K562 (cell line): ENCODE measurements around the gene MAML3. TPM values are rescaled to one million over a fixed set of nuclear protein-coding genes. Genes with fewer than 3 reads are reported as not detected.

Experiments
- ATAC-seq: fragments of 200-7000 bp; cut with Tn5 transposase; 3 replicates; pipeline ENCODE4 v1.9.1; 2020; ENCODE audit warnings: moderate library complexity
- BruUV-seq: library from RNA; stranded (reverse); fragments of 400-500 nt; replicated peaks from 2 replicates; lab custom pipeline; 2021; lab: Mats Ljungman, UMichigan
- CTCF ChIA-PET: fragments of 300-600 bp; formaldehyde crosslinking; extraction: SDS; loops from one replicate; lab custom pipeline; 2021; ENCODE audit warnings: low intra/inter-chr PET ratio; lab: Yijun Ruan, JAX
- POLR2A ChIA-PET: fragments of 300-600, 350-650 bp; sonication (Branson Sonifier 250); formaldehyde crosslinking; extraction: SDS; loops from one replicate; lab custom pipeline; 2021; ENCODE audit warnings: antibody characterized with exemption, inconsistent platforms; lab: Yijun Ruan, JAX
- DNase-seq, 4 experiments: peaks; one replicate each; pipeline versions ENCODE4 v3.0.0 to v3.0.0-alpha.2; 2011 to 2018; ENCODE audit warnings: low spot score in 3 of 4, mixed read lengths in 3 of 4; ENCODE audit errors: extremely low read depth in 1 of 4
- FAIRE-seq: peaks from 2 replicates; lab custom pipeline; 2011; peaks lifted over from hg19 to GRCh38; lab: Jason Lieb, UNC
- H2AFZ ChIP-seq: 2 replicates; pipeline ENCODE4 v1.6.0; 2011; ENCODE audit warnings: low read depth, low read length, control low read depth, inconsistent platforms
- H3K27ac ChIP-seq: fragments of 200-600 bp; 3 replicates; pipeline ENCODE4 v1.8.0; 2011; ENCODE audit warnings: low read depth, mild to moderate bottlenecking, control low read depth, inconsistent platforms, low read length, moderate library complexity, mixed read lengths; ENCODE audit errors: extremely low read depth
- H3K27me3 ChIP-seq, 2 experiments: fragments of 300-600 bp in 1 of 2; 2 replicates in 1 of 2; 3 replicates in 1 of 2; pipeline versions ENCODE4 v1.6.0 to v1.8.0; 2011; ENCODE audit warnings: inconsistent platforms in 2 of 2, low read length in 2 of 2, mild to moderate bottlenecking in 1 of 2, mixed read lengths in 1 of 2, moderate library complexity in 1 of 2; ENCODE audit not compliant: control insufficient read depth in 2 of 2, insufficient read depth in 2 of 2
- H3K36me3 ChIP-seq: fragments of 300-600 bp; 3 replicates; pipeline ENCODE4 v1.8.0; 2011; ENCODE audit warnings: mild to moderate bottlenecking, low read length, inconsistent platforms; ENCODE audit not compliant: control insufficient read depth, insufficient read depth
- H3K4me1 ChIP-seq, 2 experiments: fragments of 200-600 bp in 1 of 2; replicated peaks in 1 of 2; 2 replicates in 1 of 2; 3 replicates in 1 of 2; pipeline versions ENCODE4 v1.5.1 to v1.8.0; 2011; ENCODE audit warnings: inconsistent platforms in 2 of 2, low read length in 2 of 2, mild to moderate bottlenecking in 1 of 2, mixed read lengths in 1 of 2, moderate library complexity in 1 of 2; ENCODE audit not compliant: control insufficient read depth in 2 of 2, insufficient read depth in 2 of 2
- H3K4me2 ChIP-seq: 2 replicates; pipeline ENCODE4 v1.6.1; 2011; ENCODE audit warnings: low read length, control low read depth, inconsistent platforms, mixed read lengths; ENCODE audit not compliant: insufficient read depth
- H3K4me3 ChIP-seq: fragments of 200-600 bp; sonication (generic), shearing (Covaris generic); 2 replicates; pipeline ENCODE4 v1.5.1; 2016; ENCODE audit warnings: control low read depth, inconsistent platforms
- H3K79me2 ChIP-seq: fragments of 200-600 bp; 3 replicates; pipeline ENCODE4 v1.8.0; 2011; ENCODE audit warnings: low read length, inconsistent platforms; ENCODE audit not compliant: control insufficient read depth, insufficient read depth
- H3K9ac ChIP-seq, 2 experiments: 2 replicates each; pipeline versions ENCODE4 v1.6.0 to v1.6.1; 2011; ENCODE audit warnings: low read depth in 2 of 2, low read length in 2 of 2, control low read depth in 1 of 2, inconsistent platforms in 1 of 2, mild to moderate bottlenecking in 1 of 2, mixed read lengths in 1 of 2; ENCODE audit not compliant: insufficient read depth in 1 of 2
- H3K9me1 ChIP-seq: one replicate; pipeline ENCODE4 v1.6.0; 2011; ENCODE audit warnings: inconsistent platforms, mild to moderate bottlenecking, low read length, moderate library complexity; ENCODE audit not compliant: control insufficient read depth, insufficient read depth
- H3K9me3 ChIP-seq: replicated peaks from 2 replicates; pipeline ENCODE4 v1.5.1; 2011; ENCODE audit warnings: low read depth, low read length, inconsistent platforms; ENCODE audit not compliant: control insufficient read depth, insufficient read depth
- H4K20me1 ChIP-seq: replicated peaks from 2 replicates; pipeline ENCODE4 v1.6.1; 2011; ENCODE audit warnings: low read length, inconsistent platforms, mixed read lengths; ENCODE audit not compliant: control insufficient read depth, insufficient read depth
- ATF4 ChIP-seq: fragments of 450-650 bp; formaldehyde crosslinking; IDR thresholded peaks from 2 replicates; pipeline ENCODE4 v1.4.0; 2022; ENCODE audit warnings: mild to moderate bottlenecking, moderate library complexity
- ERF ChIP-seq: fragments of 450-650 bp; formaldehyde crosslinking; IDR thresholded peaks from 2 replicates; pipeline ENCODE4 v1.4.0; 2020; ENCODE audit warnings: mild to moderate bottlenecking, mixed read lengths
- HBP1 ChIP-seq: fragments of 450-650 bp; formaldehyde crosslinking; IDR thresholded peaks from 2 replicates; pipeline ENCODE4 v1.4.0; 2022; ENCODE audit warnings: missing genetic modification characterization
- RBM34 ChIP-seq: fragments of 200-400 bp; formaldehyde crosslinking; IDR thresholded peaks from 2 replicates; pipeline ENCODE4 v1.6.1; 2018; ENCODE audit warnings: low read length, borderline replicate concordance; ENCODE audit not compliant: insufficient read depth
- ZNF512 ChIP-seq: IDR thresholded peaks from 2 replicates; pipeline ENCODE4 v1.6.1; 2016; ENCODE audit warnings: missing genetic modification characterization, missing compliant biosample characterization
- WGBS: fragments of 100-300 bp; shearing (Covaris generic); methylation state at CpG from one replicate; pipeline ENCODE4 v1.1.6; 2016; ENCODE audit warnings: low coverage, mixed read lengths; ENCODE audit not compliant: insufficient coverage; ENCODE audit errors: missing lambda C conversion rate; 5-methylcytosine and 5-hydroxymethylcytosine counted together
- in situ Hi-C: fragments of 300-500 bp; cut with MboI; formaldehyde crosslinking; loops from 4 replicates; pipeline ENCODE4 v1.15.0; 2018; ENCODE audit warnings: inconsistent platforms, mixed read lengths
- intact Hi-C: fragments of 100-400 bp; cut with micrococcal nuclease; formaldehyde crosslinking; loops from 2 replicates; pipeline ENCODE4 v1.14.2; 2022
- polyA plus RNA-seq, 8 experiments: library from polyadenylated mRNA; depleted of rRNA in 4 of 8; stranded (reverse) in 5 of 8; unstranded in 3 of 8; fragments of >200 nt; fragmentation: Nextera tagmentation in 2 of 8; fragmentation: Illumina TruSeq in 1 of 8; extraction: Ambion mirVana in 2 of 8; extraction: Trizol in 1 of 8; gene quantifications; 2 replicates each; pipeline versions ENCODE4 v1.2.1 to v1.2.3, GENCODE V29; 2011 to 2014; ENCODE audit warnings: inconsistent platforms in 1 of 8, missing spikeins in 1 of 8
- total RNA-seq, 7 experiments: library from RNA; depleted of rRNA in 6 of 7; stranded (reverse); fragments of >200 nt in 6 of 7; fragmentation: Illumina TruSeq in 2 of 7; extraction: Trizol in 2 of 7; gene quantifications; 2 replicates each; pipeline versions ENCODE4 v1.2.1 to v1.2.3, GENCODE V29; 2011 to 2021; ENCODE audit warnings: low replicate concordance in 1 of 7

The MAML3 gene
- total and polyA plus RNA-seq, 9 of the 15 experiments (the other 6 are each of a cell fraction or from before 2014, with no cell fraction given): 0.01 to 0.55 (median 0.25) TPM

- no peak for TF ChIP-seq HBP1 (CRISPR knock-in tag)
- TF ChIP-seq, all 486 proteins: peak for 0
These were observed 237.9 kb downstream of the MAML3 start (continued) for GRCh38 chr4:139916041-139916440.

GRCh38 chr4:139915037-139915436, 238.9 kb downstream of the MAML3 start:
- intact Hi-C loops: no loop called here
- peaks cover 10 to 13% of the 10 kb centered on the region in 2 experiments; a peak in 4 of 5 replicates for H3K27me3 ChIP-seq

More at GRCh38 chr4:139915037-139915436, 238.9 kb downstream of the MAML3 start:
- FAIRE-seq (no peak), DNase-seq (no peak), ATAC-seq (no peak)
- Histone ChIP-seq H3K79me2 (no peaks in the 10 kb centered on the region), H3K9me3 (no peaks in the 10 kb centered on the region), H2AFZ (no peak overlapping the region), H3K9ac (no peak overlapping the region), H3K36me3 (no peaks in the 10 kb centered on the region), H3K27ac (no peak overlapping the region), H3K9me1 (no peaks in the 10 kb centered on the region), H3K4me3 (no peak overlapping the region), H3K4me1 (no peaks in the 10 kb centered on the region), H4K20me1 (0 out of 2 replicates have a peak, but pooled peaks cover 4% of the 10 kb centered on the region), H3K4me2 (no peak overlapping the region)
- no peak for TF ChIP-seq ERF (CRISPR knock-in tag)
- TF ChIP-seq RBM34: no peak
- no peak for TF ChIP-seq ATF4 (CRISPR knock-in tag)
- TF ChIP-seq ZNF512 (tag): no peak
- WGBS: 0% methylated on average over 2 of the region's 2 CpGs
- in situ Hi-C loops: no loop called here
- ChIA-PET CTCF (no interaction called here), POLR2A (interaction anchor here (0.8 kb wide), 1 partner anchor 23 kb away, joined by 4 read pairs; no protein-coding TSS in a partner anchor)
- no TSS peak for BruUV-seq
